HG03378 (cell line): ENCODE data around the gene OR2L8.

Experiments used
- ATAC-seq: cut with Tn5 transposase; IDR thresholded peaks from one replicate; pipeline ENCODE4 v1.9.1; 2021; ENCODE audit warnings: mild to moderate bottlenecking, moderate library complexity; ENCODE audit not compliant: unreplicated experiment

OR2L8 gene

DNA sequence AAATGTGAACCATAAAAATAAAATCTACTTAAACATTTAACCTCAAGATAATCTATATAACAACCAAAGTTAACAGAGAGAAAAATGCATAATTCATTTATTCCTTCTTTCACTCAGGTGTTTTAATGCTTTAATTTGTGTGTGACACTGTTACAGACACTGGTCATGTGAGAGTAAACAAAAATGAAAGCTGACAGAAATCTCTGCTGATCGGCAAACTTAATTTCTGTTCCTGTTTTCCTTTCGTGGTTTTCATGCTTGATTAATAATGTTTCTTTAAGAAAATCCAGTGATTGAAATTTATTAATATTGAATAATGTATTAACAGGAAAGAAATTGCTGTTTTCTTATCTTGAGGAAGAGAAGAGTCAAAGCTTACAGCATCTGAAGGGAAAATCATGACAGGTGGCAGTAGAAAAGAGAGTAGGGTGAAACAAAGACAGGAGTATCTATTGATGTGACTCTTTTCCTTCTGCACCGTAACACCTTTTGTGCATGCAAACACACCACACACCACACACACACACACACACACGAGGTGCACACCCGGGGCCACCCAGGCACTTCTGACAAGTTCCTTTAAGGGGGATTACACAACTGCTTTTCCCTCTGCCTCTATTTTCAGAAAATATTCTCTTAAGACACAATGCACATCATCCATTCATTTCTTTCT is 18.0 kb downstream of the OR2L8 start:
- peak; percentile 85 for ATAC-seq

- ATAC-seq, result no peak
Observed at GRCh38 chr1:247992986-247993385, 44.3 kb downstream of the OR2L8 start.

- no peak for ATAC-seq
Observed at GRCh38 chr1:247998811-247999210, 50.2 kb downstream of the OR2L8 start.
